ENCODE data around the gene CALCB. TPM values are rescaled to one million over a fixed set of nuclear protein-coding genes. Genes with fewer than 3 reads are reported as not detected.

CALCB gene
- total and polyA plus RNA-seq, 10 of the 15 experiments (the other 5 are each of a cell fraction or from before 2014, with no cell fraction given) = 0.09 to 0.28 (median 0.12) TPM; not detected in 3

GRCh38 chr11:15108592-15109130 is 35.3 kb downstream of the CALCB start:
- Histone ChIP-seq H3K27ac (ENCODE audit: control insufficient read depth, insufficient read depth) (no peak overlapping the region), H3K4me1 (ENCODE audit: control insufficient read depth, insufficient read depth, low read length) (peaks cover 20% of the 10 kb centered on the region), H3K4me2 (ENCODE audit: control insufficient read depth, insufficient read depth) (no peak overlapping the region; the same call in 1 of the 2 replicates), H3K4me3 (no peak overlapping the region), H3K9me3 (replicated peaks; ENCODE audit: control insufficient read depth, insufficient read depth, low read length) (no peaks in the 10 kb centered on the region), H2AFZ (ENCODE audit: control insufficient read depth, low read depth, low read length) (no peak overlapping the region), H4K20me1 (ENCODE audit: control insufficient read depth, insufficient read depth) (no peaks in the 10 kb centered on the region), H3K79me2 (ENCODE audit: control insufficient read depth, insufficient read depth, low read length) (no peaks in the 10 kb centered on the region), H3K9ac (ENCODE audit: control insufficient read depth, insufficient read depth, low read length) (no peak overlapping the region), H3K27me3 (replicated peaks in 1 of 2; ENCODE audit: control insufficient read depth in 2 of 2, insufficient read depth in 2 of 2, low read length in 1 of 2) (no peaks in the 10 kb centered on the region), H3K36me3 (ENCODE audit: control insufficient read depth in 2 of 2, insufficient read depth in 2 of 2, low read length in 1 of 2) (no peaks in the 10 kb centered on the region)
- SMC1A ChIA-PET (ENCODE audit: uncharacterized antibody, unreplicated experiment) = interaction anchor here (1.2 to 3.6 kb wide), 2 partner anchors 9 to 50 kb away, joined by 4 to 20 read pairs; no protein-coding TSS in a partner anchor
- POLR2A ChIA-PET = no interaction called here
- DNase-seq (ENCODE audit: low read depth, low spot score) (no peak), ATAC-seq (no peak), FAIRE-seq (no peak)
- in situ Hi-C loops (cut with MboI) (no loop called here), intact Hi-C loops (cut with micrococcal nuclease; ENCODE audit: unreplicated experiment) (no loop called here)
- CTCF ChIA-PET = interaction anchor here (1.0 to 1.1 kb wide), 2 partner anchors 9 to 51 kb away, joined by 3 read pairs; no protein-coding TSS in a partner anchor
- WGBS (ENCODE audit: insufficient coverage, insufficient replicate concordance, low lambda C conversion rate, missing lambda C conversion rate) = 66% methylated on average over 2 of the region's 2 CpGs
- no peak for TF ChIP-seq RUNX3 (IDR thresholded peaks at IDR 0.05; ENCODE audit: low read length)
- TF ChIP-seq NR2C1 (IDR thresholded peaks at IDR 0.05) = no peak
- TF ChIP-seq PAX8 (IDR thresholded peaks at IDR 0.05) = no peak
- no peak for TF ChIP-seq E2F8 (IDR thresholded peaks at IDR 0.05; ENCODE audit: low read depth, partially characterized antibody)
- no peak for TF ChIP-seq MEF2A (IDR thresholded peaks at IDR 0.05; ENCODE audit: insufficient read depth, low read depth, low read length)
- TF ChIP-seq PKNOX1 (IDR thresholded peaks at IDR 0.05) = no peak
- TF ChIP-seq EED (IDR thresholded peaks at IDR 0.05; ENCODE audit: low read depth) = no peak
- TF ChIP-seq ZSCAN29 (IDR thresholded peaks at IDR 0.05) = no peak
- no peak for TF ChIP-seq YBX1 (IDR thresholded peaks at IDR 0.05)
- TF ChIP-seq GABPA (IDR thresholded peaks at IDR 0.05; ENCODE audit: low read depth) = no peak
- no peak for TF ChIP-seq HSF1 (IDR thresholded peaks at IDR 0.05; ENCODE audit: low read depth, low read length)
- no peak for TF ChIP-seq MTA3 (IDR thresholded peaks at IDR 0.05; ENCODE audit: borderline replicate concordance, low read length)
- TF ChIP-seq CHD1 (IDR thresholded peaks at IDR 0.05; ENCODE audit: low read depth, low read length) = no peak
- TF ChIP-seq RCOR1 (conservative IDR thresholded peaks at IDR 0.05; ENCODE audit: low read depth, low read length) = no peak
- TF ChIP-seq SMARCA5 (IDR thresholded peaks at IDR 0.05) = no peak
- no peak for TF ChIP-seq TAF1 (IDR thresholded peaks at IDR 0.05; ENCODE audit: borderline replicate concordance, low read depth, low read length)
- no peak for TF ChIP-seq JUND (IDR thresholded peaks at IDR 0.05; ENCODE audit: low read depth, low read length)
- RAD21 ChIA-PET (ENCODE audit: unreplicated experiment) = no interaction called here
- BruUV-seq (replicated peaks) = no TSS peak
